GM12892 (cell line): ENCODE results near the gene P2RY12.

ENCODE experiments used
- DNase-seq: peaks from one replicate; pipeline ENCODE4 v3.0.0; 2011; ENCODE audit not compliant: insufficient read length
- FAIRE-seq: peaks from 2 replicates; lab custom pipeline; 2011; peaks lifted over from hg19 to GRCh38; lab: Jason Lieb, UNC
- POLR2A ChIP-seq: IDR thresholded peaks from 2 replicates; pipeline ENCODE4 v1.6.1; 2011; ENCODE audit warnings: low read depth, low read length, control low read depth
- POLR2AphosphoS5 ChIP-seq: IDR thresholded peaks from 2 replicates; pipeline ENCODE4 v1.6.1; 2011; ENCODE audit warnings: low read depth, low read length, control low read depth
- TAF1 ChIP-seq: IDR thresholded peaks from 2 replicates; pipeline ENCODE4 v1.6.1; 2011; ENCODE audit warnings: low read depth, mild to moderate bottlenecking, control low read depth, low read length, borderline replicate concordance

P2RY12 gene

GRCh38 chr3:151315136-151315535 lies 69.4 kb downstream of the P2RY12 start:
- DNase-seq (no peak), FAIRE-seq (no peak)
- no peak for TF ChIP-seq TAF1
- TF ChIP-seq POLR2A: no peak
- TF ChIP-seq POLR2AphosphoS5: no peak

GRCh38 chr3:151314593-151314992 lies 70.0 kb downstream of the P2RY12 start:
- TF ChIP-seq TAF1 (no peak), POLR2AphosphoS5 (no peak), POLR2A (no peak)
- FAIRE-seq: no peak
- DNase-seq: no peak

DNA sequence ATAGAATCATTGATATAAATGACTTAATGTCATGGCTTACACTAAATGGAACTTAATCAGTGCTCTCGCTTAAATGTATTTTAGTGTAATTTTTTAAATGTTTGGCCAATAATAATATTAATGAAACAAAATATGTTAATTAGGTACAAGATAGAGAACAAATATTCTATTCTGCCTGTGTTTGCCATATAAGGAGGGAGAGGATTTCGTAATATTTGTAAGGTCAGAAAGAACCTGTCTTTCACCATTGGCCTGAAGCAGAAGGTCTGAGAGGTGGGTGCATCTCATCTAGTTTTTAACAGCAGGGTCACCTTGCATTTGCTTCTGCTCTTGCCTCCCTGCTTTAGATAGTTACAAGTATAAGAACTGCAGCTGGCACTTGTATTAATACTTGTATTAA lies 70.4 kb downstream of the P2RY12 start:
- DNase-seq: no peak
- no peak for TF ChIP-seq POLR2AphosphoS5
- TF ChIP-seq POLR2A: no peak
- TF ChIP-seq TAF1: no peak
- FAIRE-seq: no peak

GRCh38 chr3:151312972-151313371 lies 71.6 kb downstream of the P2RY12 start:
- TF ChIP-seq TAF1 (no peak), POLR2AphosphoS5 (no peak), POLR2A (no peak)
- no peak for FAIRE-seq
- DNase-seq: no peak

DNA sequence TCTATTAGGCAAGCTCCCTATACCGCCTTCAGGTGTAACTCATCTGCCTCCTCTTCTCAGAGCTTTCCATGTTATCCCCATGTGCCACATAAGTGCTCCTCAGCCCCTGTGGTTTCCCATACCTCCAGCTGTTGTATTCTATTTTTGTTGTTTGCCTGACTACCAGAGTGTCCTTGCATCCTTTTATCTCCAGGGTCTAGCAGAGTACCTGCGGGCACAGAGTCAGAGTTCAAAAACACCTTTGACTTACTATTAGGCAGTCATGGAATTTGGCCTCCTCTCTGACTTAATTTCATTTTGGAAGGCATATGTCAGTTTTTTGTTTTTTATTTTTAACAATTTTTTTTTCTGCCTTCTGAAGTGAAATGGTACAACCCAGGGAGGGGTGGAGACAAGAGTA lies 75.0 kb downstream of the P2RY12 start:
- no peak for TF ChIP-seq TAF1
- no peak for TF ChIP-seq POLR2AphosphoS5
- no peak for TF ChIP-seq POLR2A
- FAIRE-seq: no peak
- DNase-seq: no peak

- TF ChIP-seq TAF1 (no peak), POLR2A (no peak), POLR2AphosphoS5 (no peak)
- no peak for DNase-seq
- FAIRE-seq: no peak
Observed at GRCh38 chr3:151307583-151308488, 76.7 kb downstream of the P2RY12 start.

GRCh38 chr3:151307131-151307530 lies 77.4 kb downstream of the P2RY12 start:
- TF ChIP-seq POLR2AphosphoS5: no peak
- no peak for DNase-seq
- no peak for FAIRE-seq

DNA sequence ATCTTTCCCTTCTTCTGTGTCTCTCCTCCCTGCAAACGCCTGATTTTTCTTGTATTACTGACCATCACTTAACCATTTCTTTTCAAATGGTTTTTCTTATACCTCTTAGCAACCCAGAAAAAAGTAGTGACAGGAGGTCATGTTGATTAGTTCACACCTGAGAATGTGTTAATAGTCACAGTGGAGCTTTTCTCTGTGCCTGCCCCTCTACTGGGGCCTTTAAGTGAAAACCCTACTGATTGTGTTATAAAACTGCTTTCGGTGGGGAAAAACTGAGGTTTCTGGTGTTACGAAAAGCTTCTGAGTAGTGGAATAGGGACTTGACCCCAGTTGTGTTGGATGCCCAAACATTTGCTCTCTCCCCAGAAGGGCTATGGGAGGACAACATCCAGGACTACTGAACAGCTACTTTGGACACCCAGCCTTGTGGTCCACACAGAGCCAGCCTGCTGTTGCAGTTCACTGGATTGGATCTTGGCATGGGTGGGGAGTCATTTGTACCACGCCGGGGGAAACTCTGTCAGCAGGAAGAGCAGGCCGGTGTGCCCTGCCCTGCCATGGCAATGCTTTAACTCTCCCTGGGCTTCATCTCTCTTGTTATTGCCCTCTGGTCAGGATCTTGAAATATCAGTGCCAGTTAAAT lies 78.3 kb downstream of the P2RY12 start:
- no peak for TF ChIP-seq POLR2A
- TF ChIP-seq POLR2AphosphoS5: no peak
- TF ChIP-seq TAF1: no peak
- no peak for FAIRE-seq
- DNase-seq: no peak

DNA sequence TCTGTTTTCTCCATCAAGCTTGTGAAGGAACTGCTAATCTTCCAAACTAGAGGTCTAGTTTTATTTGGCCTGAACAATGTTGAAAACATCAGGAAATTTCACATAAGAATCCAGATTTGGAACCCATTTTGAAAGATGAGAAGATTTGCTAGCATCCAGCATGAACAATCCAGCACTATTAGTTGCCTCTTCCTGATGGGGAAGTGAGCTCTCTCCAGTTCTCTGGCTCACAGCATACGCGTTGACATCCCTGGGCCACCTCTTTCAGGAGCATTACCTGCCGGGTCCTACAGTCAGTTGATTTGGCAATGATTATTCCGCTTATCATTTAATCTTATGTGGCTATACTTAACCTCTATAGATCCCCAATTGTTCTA lies 78.8 kb downstream of the P2RY12 start:
- no peak for TF ChIP-seq TAF1
- no peak for TF ChIP-seq POLR2AphosphoS5
- no peak for TF ChIP-seq POLR2A
- FAIRE-seq: no peak

GRCh38 chr3:151305060-151305774 lies 79.3 kb downstream of the P2RY12 start:
- DNase-seq: no peak
- no peak for FAIRE-seq
- TF ChIP-seq TAF1 (no peak), POLR2A (no peak), POLR2AphosphoS5 (no peak)

More for the DNA sequence above, 78.8 kb downstream of the P2RY12 start:
- no peak for DNase-seq

GRCh38 chr3:151303751-151304150 lies 80.8 kb downstream of the P2RY12 start:
- FAIRE-seq (no peak), DNase-seq (no peak)
- TF ChIP-seq TAF1: no peak
- no peak for TF ChIP-seq POLR2A
- TF ChIP-seq POLR2AphosphoS5: no peak
